IPS-15b (cell line): ENCODE results near the gene ENKD1.

Experiments
- H3K27me3 ChIP-seq: one replicate; pipeline ENCODE4 v1.6.1; 2013; ENCODE audit warnings: low read length; ENCODE audit not compliant: control insufficient read depth, insufficient read depth
- H3K36me3 ChIP-seq: one replicate; pipeline ENCODE4 v1.6.1; 2013; ENCODE audit warnings: low read length; ENCODE audit not compliant: control insufficient read depth, insufficient read depth
- H3K4me1 ChIP-seq: one replicate; pipeline ENCODE4 v1.6.1; 2013; ENCODE audit warnings: mild to moderate bottlenecking, low read length; ENCODE audit not compliant: control insufficient read depth, insufficient read depth
- H3K4me3 ChIP-seq: one replicate; pipeline ENCODE4 v1.5.1; 2013; ENCODE audit warnings: low read depth, low read length
- H3K9ac ChIP-seq: one replicate; pipeline ENCODE4 v1.6.1; 2013; ENCODE audit warnings: low read depth, mild to moderate bottlenecking, low read length
- H3K9me3 ChIP-seq: one replicate; pipeline ENCODE4 v1.6.1; 2013; ENCODE audit warnings: mild to moderate bottlenecking, low read length; ENCODE audit not compliant: control insufficient read depth, insufficient read depth

ENKD1 gene

GRCh38 chr16:67652578-67653127 lies 13.9 kb downstream of the ENKD1 start:
- H3K4me3 ChIP-seq = peak overlapping the region; percentile 64

GRCh38 chr16:67651847-67652246 lies 14.7 kb downstream of the ENKD1 start:
- H3K9ac ChIP-seq = no peak overlapping the region
- H3K27me3 ChIP-seq = peaks cover 5% of the 10 kb centered on the region
- peaks cover 4% of the 10 kb centered on the region for H3K36me3 ChIP-seq
- H3K4me1 ChIP-seq = peaks cover 2% of the 10 kb centered on the region
- H3K9me3 ChIP-seq = no peaks in the 10 kb centered on the region
- H3K4me3 ChIP-seq = no peak overlapping the region

More at GRCh38 chr16:67652578-67653127, 13.9 kb downstream of the ENKD1 start:
- peaks cover 3% of the 10 kb centered on the region for H3K36me3 ChIP-seq
- no peak overlapping the region for H3K9ac ChIP-seq
- H3K27me3 ChIP-seq = peaks cover 5% of the 10 kb centered on the region
- H3K4me1 ChIP-seq = peaks cover 2% of the 10 kb centered on the region
- no peaks in the 10 kb centered on the region for H3K9me3 ChIP-seq

DNA sequence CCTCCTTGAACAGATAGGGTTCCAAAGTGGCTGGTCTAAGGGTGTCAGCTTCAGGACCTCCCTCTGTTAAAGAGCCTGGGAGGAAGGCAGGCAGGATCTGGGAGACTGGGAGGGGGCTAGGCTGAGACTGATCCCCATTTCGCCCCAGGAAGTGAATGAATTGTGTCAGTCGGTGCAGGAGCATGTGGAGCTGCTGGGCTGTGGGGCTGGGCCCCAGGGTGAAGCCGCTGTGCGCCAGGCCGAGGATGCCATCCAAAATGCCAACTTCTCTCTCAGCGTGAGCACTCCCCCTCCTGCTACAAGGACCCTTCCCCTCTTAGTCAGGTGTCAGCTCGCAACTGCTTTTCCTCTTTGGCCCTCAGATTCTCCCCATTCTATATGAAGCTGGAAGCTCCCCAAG lies 15.5 kb downstream of the ENKD1 start:
- H3K27me3 ChIP-seq = peaks cover 5% of the 10 kb centered on the region
- no peak overlapping the region for H3K9ac ChIP-seq
- peaks cover 2% of the 10 kb centered on the region for H3K36me3 ChIP-seq

DNA sequence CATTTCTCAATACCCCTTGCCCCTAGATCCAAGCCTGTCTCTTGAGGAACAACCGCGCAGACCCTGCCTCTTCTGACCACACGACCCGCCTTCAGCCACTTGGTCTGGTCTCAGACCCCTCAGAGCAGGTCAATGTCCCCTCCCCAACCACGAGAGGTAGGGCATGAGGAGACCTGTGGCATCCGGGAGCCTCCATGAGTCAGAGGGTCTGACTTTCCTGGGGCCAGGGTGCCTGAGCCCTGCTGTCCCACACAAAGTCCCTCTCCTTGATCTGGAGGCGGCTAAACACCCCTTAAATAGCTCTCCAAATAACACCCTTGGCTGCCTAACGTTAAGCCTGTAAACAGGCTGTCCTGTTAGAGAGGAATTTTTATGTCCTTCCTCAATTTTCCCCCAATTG lies 16.5 kb downstream of the ENKD1 start:
- Histone ChIP-seq H3K9ac (no peak overlapping the region), H3K4me1 (peaks cover 2% of the 10 kb centered on the region), H3K36me3 (peaks cover 2% of the 10 kb centered on the region), H3K27me3 (peaks cover 5% of the 10 kb centered on the region), H3K9me3 (no peaks in the 10 kb centered on the region), H3K4me3 (no peak overlapping the region)

More for the DNA sequence above, 15.5 kb downstream of the ENKD1 start:
- Histone ChIP-seq H3K4me3 (no peak overlapping the region), H3K9me3 (no peaks in the 10 kb centered on the region), H3K4me1 (peaks cover 2% of the 10 kb centered on the region)

DNA sequence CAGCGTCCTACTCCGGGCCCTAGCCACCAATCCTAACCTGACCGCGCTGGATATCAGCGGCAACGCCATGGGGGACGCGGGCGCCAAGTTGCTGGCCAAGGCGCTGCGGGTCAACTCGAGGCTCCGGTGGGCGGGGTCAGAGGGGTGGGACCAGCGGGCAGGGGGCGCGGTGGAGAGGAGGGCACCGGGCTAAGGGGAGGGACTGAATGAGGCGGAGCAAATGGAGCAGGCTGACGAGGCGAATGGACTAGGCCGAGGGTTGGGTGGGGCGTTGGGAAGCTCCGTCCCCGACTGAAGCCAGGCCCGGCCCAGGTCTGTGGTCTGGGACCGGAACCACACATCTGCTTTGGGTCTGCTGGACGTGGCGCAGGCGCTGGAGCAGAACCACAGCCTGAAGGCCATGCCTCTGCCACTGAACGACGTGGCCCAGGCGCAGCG lies 17.0 kb downstream of the ENKD1 start:
- H3K4me1 ChIP-seq = peaks cover 2% of the 10 kb centered on the region
- H3K9me3 ChIP-seq = no peaks in the 10 kb centered on the region
- H3K9ac ChIP-seq = no peak overlapping the region
- H3K27me3 ChIP-seq = peaks cover 5% of the 10 kb centered on the region
- no peak overlapping the region for H3K4me3 ChIP-seq
- peaks cover 2% of the 10 kb centered on the region for H3K36me3 ChIP-seq

DNA sequence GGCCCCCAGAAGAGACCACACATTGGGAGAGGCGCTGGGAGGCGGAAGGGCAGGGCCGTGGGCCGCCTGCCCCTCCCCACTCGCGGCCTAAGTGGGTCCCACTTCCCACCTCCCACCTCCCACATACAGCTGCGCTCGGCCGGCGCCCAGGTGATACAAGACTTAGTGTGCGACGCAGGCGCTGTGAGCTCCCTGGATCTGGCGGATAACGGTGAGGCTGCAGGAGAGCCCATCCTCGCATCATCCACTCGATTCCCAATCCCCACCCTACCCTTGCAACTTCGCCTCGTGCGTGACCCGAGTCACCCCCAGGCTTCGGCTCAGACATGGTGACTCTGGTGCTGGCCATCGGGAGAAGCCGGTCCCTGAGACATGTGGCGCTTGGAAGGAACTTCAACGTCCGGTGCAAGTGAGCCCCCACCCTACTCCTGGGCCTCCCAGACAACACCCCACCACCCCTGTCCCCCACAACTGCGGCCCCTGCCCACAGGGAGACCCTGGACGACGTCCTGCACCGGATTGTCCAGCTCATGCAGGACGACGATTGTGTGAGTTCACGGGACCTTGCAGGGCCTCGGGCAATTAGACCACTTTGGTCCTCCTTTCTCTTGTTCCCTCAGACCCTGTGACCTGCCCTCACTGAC lies 17.7 kb downstream of the ENKD1 start:
- Histone ChIP-seq H3K4me3 (no peak overlapping the region), H3K4me1 (peaks cover 2% of the 10 kb centered on the region), H3K9ac (no peak overlapping the region), H3K9me3 (no peaks in the 10 kb centered on the region), H3K36me3 (peaks cover 2% of the 10 kb centered on the region), H3K27me3 (peaks cover 5% of the 10 kb centered on the region)

GRCh38 chr16:67648088-67648763 lies 18.3 kb downstream of the ENKD1 start:
- Histone ChIP-seq H3K9ac (no peak overlapping the region), H3K27me3 (peaks cover 5% of the 10 kb centered on the region), H3K36me3 (peaks cover 2% of the 10 kb centered on the region), H3K4me3 (no peak overlapping the region), H3K4me1 (peaks cover 2% of the 10 kb centered on the region), H3K9me3 (no peaks in the 10 kb centered on the region)

DNA sequence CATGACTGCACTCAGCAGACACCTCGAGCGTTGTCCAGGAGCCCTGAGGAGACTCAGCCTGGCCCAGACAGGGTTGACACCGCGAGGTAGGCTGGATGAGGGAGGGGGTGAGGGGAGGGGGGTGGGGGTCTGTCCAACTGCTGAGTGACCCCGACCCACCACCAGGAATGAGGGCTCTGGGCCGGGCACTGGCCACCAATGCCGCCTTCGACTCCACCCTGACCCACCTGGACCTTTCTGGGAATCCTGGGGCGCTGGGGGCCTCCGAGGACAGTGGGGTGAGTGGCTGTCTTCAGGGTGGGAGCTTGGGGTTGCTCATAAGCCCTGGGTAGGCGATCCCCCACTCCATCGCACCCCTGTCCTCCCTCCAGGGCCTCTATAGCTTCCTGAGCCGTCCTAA lies 18.9 kb downstream of the ENKD1 start:
- Histone ChIP-seq H3K4me1 (peaks cover 2% of the 10 kb centered on the region), H3K36me3 (peaks cover 2% of the 10 kb centered on the region), H3K27me3 (peaks cover 5% of the 10 kb centered on the region), H3K9ac (no peak overlapping the region), H3K9me3 (no peaks in the 10 kb centered on the region), H3K4me3 (no peak overlapping the region)

DNA sequence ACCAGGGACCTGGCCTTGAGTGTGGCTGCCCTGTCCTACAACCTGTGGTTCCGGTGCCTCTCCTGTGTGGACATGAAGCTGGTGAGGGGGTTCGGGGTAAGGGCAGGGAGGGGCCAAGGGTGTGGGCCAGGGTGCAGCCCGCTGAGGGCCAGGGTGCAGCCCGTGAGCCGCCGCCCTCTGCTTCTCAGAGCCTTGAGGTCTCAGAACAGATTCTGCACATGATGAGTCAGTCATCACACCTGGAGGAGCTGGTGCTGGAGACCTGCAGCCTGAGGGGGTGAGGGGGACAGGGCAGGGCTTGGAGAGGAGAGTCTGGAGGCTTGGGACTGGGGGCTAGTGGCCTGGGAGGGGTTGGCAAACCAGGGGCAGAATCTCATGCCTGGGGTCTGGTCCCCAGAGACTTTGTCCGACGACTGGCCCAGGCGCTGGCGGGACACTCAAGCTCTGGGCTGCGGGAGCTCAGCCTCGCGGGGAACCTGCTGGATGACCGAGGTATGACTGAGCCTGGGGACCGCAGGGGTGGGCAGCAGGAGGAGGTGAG lies 19.4 kb downstream of the ENKD1 start:
- Histone ChIP-seq H3K9ac (no peak overlapping the region), H3K4me3 (no peak overlapping the region), H3K36me3 (peaks cover 2% of the 10 kb centered on the region), H3K9me3 (no peaks in the 10 kb centered on the region), H3K27me3 (peaks cover 5% of the 10 kb centered on the region), H3K4me1 (peaks cover 2% of the 10 kb centered on the region)

- Histone ChIP-seq H3K4me3 (peak overlapping the region; percentile 56), H3K36me3 (peaks cover 2% of the 10 kb centered on the region), H3K9ac (peak overlapping the region; percentile 73), H3K27me3 (peaks cover 5% of the 10 kb centered on the region), H3K9me3 (no peaks in the 10 kb centered on the region), H3K4me1 (peaks cover 2% of the 10 kb centered on the region)
Measured at GRCh38 chr16:67645397-67646121, 21.0 kb downstream of the ENKD1 start.

DNA sequence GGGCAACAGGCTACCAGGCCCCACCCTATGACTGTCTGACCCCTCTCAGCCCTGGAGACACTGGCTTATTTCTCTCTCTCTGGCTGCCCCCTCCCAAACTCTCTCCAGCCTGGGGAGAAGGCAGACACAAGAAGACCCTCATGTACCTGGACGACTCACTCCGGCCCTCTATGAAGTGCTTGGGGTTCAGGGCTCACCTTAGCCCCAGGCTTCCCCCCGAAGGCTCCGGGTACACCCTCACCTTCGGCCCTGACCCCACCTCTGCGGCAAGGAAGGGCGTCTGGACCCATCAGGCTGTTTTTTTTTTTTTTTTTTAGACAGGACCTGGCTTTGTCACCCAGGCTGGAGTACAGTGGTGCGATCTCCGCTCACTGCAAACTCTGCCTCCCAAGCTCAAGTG lies 22.5 kb downstream of the ENKD1 start:
- Histone ChIP-seq H3K36me3 (peaks cover 6% of the 10 kb centered on the region), H3K9me3 (no peaks in the 10 kb centered on the region), H3K9ac (no peak overlapping the region), H3K27me3 (peaks cover 5% of the 10 kb centered on the region), H3K4me3 (no peak overlapping the region), H3K4me1 (no peaks in the 10 kb centered on the region)
